K562 (cell line): Measurements from ENCODE around the gene RPS2. TPM values are rescaled to one million over a fixed set of nuclear protein-coding genes. Genes with fewer than 3 reads are reported as not detected.

Source experiments
- ARID1B ChIP-seq: fragments of 450-650 bp; IDR thresholded peaks from 2 replicates; pipeline ENCODE4 v1.6.1; 2016; ENCODE audit warnings: antibody characterized with exemption, mild to moderate bottlenecking, inconsistent platforms
- C11orf30 ChIP-seq: fragments of 450-650 bp; IDR thresholded peaks from 2 replicates; pipeline ENCODE4 v1.6.1; 2016; ENCODE audit warnings: low read depth, mild to moderate bottlenecking
- CBX5 ChIP-seq: IDR thresholded peaks from 2 replicates; pipeline ENCODE4 v1.6.1; 2014; ENCODE audit warnings: low read depth, borderline replicate concordance
- CBX8 ChIP-seq: fragments of 200-600 bp; sonication (generic); IDR thresholded peaks from 2 replicates; pipeline ENCODE4 v1.6.1; 2012; ENCODE audit warnings: borderline replicate concordance, mixed run types, low read depth, mild to moderate bottlenecking, moderate library complexity, mixed read lengths, low read length, control low read depth, inconsistent platforms; ENCODE audit not compliant: poor library complexity, severe bottlenecking; ENCODE audit errors: extremely low read depth
- ELK1 ChIP-seq: sonication (generic); formaldehyde crosslinking; IDR thresholded peaks from 2 replicates; pipeline ENCODE4 v1.8.1; 2022; ENCODE audit warnings: missing genetic modification reagents
- HDAC1 ChIP-seq, 2 experiments: fragments of 450-650 bp; IDR thresholded peaks; 2 replicates each; pipeline ENCODE4 v1.6.1; 2016 to 2017; ENCODE audit warnings: inconsistent platforms in 1 of 2, mild to moderate bottlenecking in 1 of 2, moderate library complexity in 1 of 2
- MAFF ChIP-seq: IDR thresholded peaks from 2 replicates; pipeline ENCODE4 v1.6.1; 2012; ENCODE audit warnings: low read length, improper control_type of control experiment
- NR3C1 ChIP-seq: sonication (generic); formaldehyde crosslinking; IDR thresholded peaks from 2 replicates; pipeline ENCODE4 v1.8.1; 2022; ENCODE audit warnings: missing genetic modification reagents
- RREB1 ChIP-seq: fragments of 250-450 bp; sonication (Bioruptor Pico); IDR thresholded peaks from 2 replicates; pipeline ENCODE4 v1.4.0; 2020
- SAP30 ChIP-seq: fragments of 200-600 bp; sonication (generic); IDR thresholded peaks from 2 replicates; pipeline ENCODE4 v1.6.1; 2012; ENCODE audit warnings: borderline replicate concordance, low read depth, mild to moderate bottlenecking, moderate library complexity, low read length, control low read depth, inconsistent platforms; ENCODE audit not compliant: insufficient read depth, poor library complexity, severe bottlenecking
- SNIP1 ChIP-seq: fragments of 450-650 bp; IDR thresholded peaks from 2 replicates; pipeline ENCODE4 v1.7.1; 2017; ENCODE audit warnings: low read depth, mild to moderate bottlenecking
- SP1 ChIP-seq: sonication (generic); formaldehyde crosslinking; IDR thresholded peaks from 2 replicates; pipeline ENCODE4 v1.8.1; 2022; ENCODE audit warnings: mild to moderate bottlenecking, missing genetic modification reagents
- SUPT5H ChIP-seq: fragments of 450-650 bp; IDR thresholded peaks from 2 replicates; pipeline ENCODE4 v1.6.1; 2016
- ZNF134 ChIP-seq: fragments of 250-450 bp; sonication (Bioruptor Pico); conservative IDR thresholded peaks from 2 replicates; pipeline ENCODE4 v1.4.0; 2020
- ZNF584 ChIP-seq: fragments of 200-800 bp; sonication (Bioruptor generic); IDR thresholded peaks from 2 replicates; pipeline ENCODE4 v1.6.1; 2016; ENCODE audit warnings: low read depth, mild to moderate bottlenecking, missing genetic modification characterization, missing compliant biosample characterization
- polyA plus RNA-seq, 8 experiments: library from polyadenylated mRNA; depleted of rRNA in 4 of 8; stranded (reverse) in 5 of 8; unstranded in 3 of 8; fragments of >200 nt; fragmentation: Nextera tagmentation in 2 of 8; fragmentation: Illumina TruSeq in 1 of 8; extraction: Ambion mirVana in 2 of 8; extraction: Trizol in 1 of 8; gene quantifications; 2 replicates each; pipeline versions ENCODE4 v1.2.1 to v1.2.3, GENCODE V29; 2011 to 2014; ENCODE audit warnings: inconsistent platforms in 1 of 8, missing spikeins in 1 of 8
- total RNA-seq, 7 experiments: library from RNA; depleted of rRNA in 6 of 7; stranded (reverse); fragments of >200 nt in 6 of 7; fragmentation: Illumina TruSeq in 2 of 7; extraction: Trizol in 2 of 7; gene quantifications; 2 replicates each; pipeline versions ENCODE4 v1.2.1 to v1.2.3, GENCODE V29; 2011 to 2021; ENCODE audit warnings: low replicate concordance in 1 of 7
- TF ChIP-seq, protein P1 (sequence below): sonication (generic); formaldehyde crosslinking; IDR thresholded peaks from 2 replicates; pipeline ENCODE4 v1.9.0; 2022; ENCODE audit warnings: mild to moderate bottlenecking, missing genetic modification reagents
- TF ChIP-seq, protein P2 (sequence below): fragments of 250-450 bp; sonication (Bioruptor Pico); IDR thresholded peaks from 2 replicates; pipeline ENCODE4 v1.8.0; 2022; ENCODE audit warnings: moderate library complexity, mild to moderate bottlenecking, inconsistent platforms
- TF ChIP-seq, protein P3 (sequence below): sonication (generic); formaldehyde crosslinking; IDR thresholded peaks from 2 replicates; pipeline ENCODE4 v1.5.0; 2020; ENCODE audit warnings: missing genetic modification reagents

The RPS2 gene
- total and polyA plus RNA-seq, 9 of the 15 experiments (the other 6 are each of a cell fraction or from before 2014, with no cell fraction given) = 834 to 4,794 (median 3,793) TPM

- TF ChIP-seq, protein P1, sequence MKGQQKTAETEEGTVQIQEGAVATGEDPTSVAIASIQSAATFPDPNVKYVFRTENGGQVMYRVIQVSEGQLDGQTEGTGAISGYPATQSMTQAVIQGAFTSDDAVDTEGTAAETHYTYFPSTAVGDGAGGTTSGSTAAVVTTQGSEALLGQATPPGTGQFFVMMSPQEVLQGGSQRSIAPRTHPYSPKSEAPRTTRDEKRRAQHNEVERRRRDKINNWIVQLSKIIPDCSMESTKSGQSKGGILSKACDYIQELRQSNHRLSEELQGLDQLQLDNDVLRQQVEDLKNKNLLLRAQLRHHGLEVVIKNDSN (CRISPR knock-in tag) = no peak
- no peak for TF ChIP-seq ZNF584
- TF ChIP-seq RREB1 (CRISPR knock-in tag) = no peak; the same call in 1 of the 2 replicates
- no peak for TF ChIP-seq MAFF
- TF ChIP-seq, protein P2, sequence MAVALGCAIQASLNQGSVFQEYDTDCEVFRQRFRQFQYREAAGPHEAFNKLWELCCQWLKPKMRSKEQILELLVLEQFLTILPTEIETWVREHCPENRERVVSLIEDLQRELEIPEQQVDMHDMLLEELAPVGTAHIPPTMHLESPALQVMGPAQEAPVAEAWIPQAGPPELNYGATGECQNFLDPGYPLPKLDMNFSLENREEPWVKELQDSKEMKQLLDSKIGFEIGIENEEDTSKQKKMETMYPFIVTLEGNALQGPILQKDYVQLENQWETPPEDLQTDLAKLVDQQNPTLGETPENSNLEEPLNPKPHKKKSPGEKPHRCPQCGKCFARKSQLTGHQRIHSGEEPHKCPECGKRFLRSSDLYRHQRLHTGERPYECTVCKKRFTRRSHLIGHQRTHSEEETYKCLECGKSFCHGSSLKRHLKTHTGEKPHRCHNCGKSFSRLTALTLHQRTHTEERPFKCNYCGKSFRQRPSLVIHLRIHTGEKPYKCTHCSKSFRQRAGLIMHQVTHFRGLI (CRISPR knock-in tag) = no peak
- peak; percentile 57 for TF ChIP-seq ZNF134 (CRISPR knock-in tag)
- peak; percentile 85 for TF ChIP-seq SUPT5H
- peak; percentile 37 for TF ChIP-seq SAP30
- no peak for TF ChIP-seq ARID1B
- TF ChIP-seq ELK1 (CRISPR knock-in tag) = no peak
- TF ChIP-seq SP1 (CRISPR knock-in tag) = peak; percentile 98
- TF ChIP-seq HDAC1 (IDR thresholded peaks at IDR 0.05) = peak in 1 of 2 experiments; percentile 96; a peak in 2 of 4 replicates
- TF ChIP-seq, protein P3, sequence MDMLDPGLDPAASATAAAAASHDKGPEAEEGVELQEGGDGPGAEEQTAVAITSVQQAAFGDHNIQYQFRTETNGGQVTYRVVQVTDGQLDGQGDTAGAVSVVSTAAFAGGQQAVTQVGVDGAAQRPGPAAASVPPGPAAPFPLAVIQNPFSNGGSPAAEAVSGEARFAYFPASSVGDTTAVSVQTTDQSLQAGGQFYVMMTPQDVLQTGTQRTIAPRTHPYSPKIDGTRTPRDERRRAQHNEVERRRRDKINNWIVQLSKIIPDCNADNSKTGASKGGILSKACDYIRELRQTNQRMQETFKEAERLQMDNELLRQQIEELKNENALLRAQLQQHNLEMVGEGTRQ (CRISPR knock-in tag) = no peak
- peak; percentile 100 for TF ChIP-seq C11orf30
- no peak for TF ChIP-seq CBX8
- TF ChIP-seq CBX5 = no peak
- no peak for TF ChIP-seq NR3C1
- no peak for TF ChIP-seq SNIP1
Measured at GRCh38 chr16:1971796-1972489, 7.3 kb upstream of the RPS2 start, which contains the start of gene TBL3 (continued).
